Pancreas (tissue), 10 donors: ENCODE results near the gene VASH1. TPM values are rescaled to one million over a fixed set of nuclear protein-coding genes. Genes with fewer than 3 reads are reported as not detected.
A peak's percentile ranks its signal among the peaks of the same experiment; 100 is the strongest.

Source experiments
- ATAC-seq, 4 donors: fragments of 200-7000 bp; cut with Tn5 transposase; one replicate each; pipeline versions ENCODE4 v1.8.0 to v1.9.1; 2020; ENCODE audit warnings: mild to moderate bottlenecking in 4 of 4, moderate library complexity in 4 of 4
- DNase-seq, 6 donors: peaks; one replicate each; pipeline ENCODE4 v3.0.0-alpha.2; 2020
- FAIRE-seq: peaks from 2 replicates; lab custom pipeline; 2012; peaks lifted over from hg19 to GRCh38; lab: Jason Lieb, UNC
- H3K27ac ChIP-seq, 4 donors: fragments of 200-600 bp; sonication (generic); 1 replicate in 3 of 4; 2 replicates in 1 of 4; pipeline versions ENCODE4 v1.5.0 to v1.8.0; 2020
- H3K27me3 ChIP-seq, 4 donors: fragments of 200-600 bp; one replicate each; pipeline ENCODE4 v1.8.0; 2021
- H3K36me3 ChIP-seq, 3 donors: fragments of 200-600 bp; sonication (generic) in 1 of 3; one replicate each; pipeline versions ENCODE4 v1.5.0 to v1.8.0; 2020 to 2021
- H3K4me1 ChIP-seq, 3 donors: fragments of 200-600 bp; one replicate each; pipeline ENCODE4 v1.8.0; 2021
- H3K4me3 ChIP-seq, 4 donors: fragments of 200-600 bp; sonication (generic) in 2 of 4; one replicate each; pipeline versions ENCODE4 v1.5.0 to v1.8.0; 2020 to 2021
- H3K9me3 ChIP-seq, 4 donors: fragments of 200-600 bp; one replicate each; pipeline ENCODE4 v1.8.0; 2021
- WGBS, 2 donors: extraction: QIAGEN DNeasy Blood & Tissue Kit; methylation state at CpG; one replicate each; pipeline ENCODE4 v1.1.7; 2013; 5-methylcytosine and 5-hydroxymethylcytosine counted together
- intact Hi-C, 3 donors: fragments of 100-400 bp; cut with DNase I; formaldehyde crosslinking; loops; one replicate each; pipeline versions ENCODE4 v1.11.1 to v1.14.2; 2022
- polyA plus RNA-seq, 2 donors: library from polyadenylated mRNA; stranded (reverse); fragments of 200-250 nt; gene quantifications; one replicate each; pipeline ENCODE4 v1.2.3, GENCODE V29; 2013
- total RNA-seq, 6 donors: library from RNA; stranded (reverse); fragmentation: NEBNext Ultra II Directional in 4 of 6; extraction: Animal tissue kit (Norgen Biotek cat#: 25700) in 4 of 6; gene quantifications; one replicate each; pipeline versions ENCODE4 v1.2.1 to v1.2.4, GENCODE V29; 2021 to 2023
- TF ChIP-seq, protein P1 (sequence below), 4 donors: fragments of 200-600 bp; sonication (generic) in 3 of 4; IDR thresholded peaks; one replicate each; pipeline versions ENCODE4 v1.5.0 to v1.8.0; 2021; ENCODE audit warnings: antibody characterized with exemption in 4 of 4
- donor health status: healthy with polysubstance abuse.
- donor health status: DM: no; HTN: no; CAD: no; lungs with moderate emphysema.
- donor health status: DM: no; HTN: no; CAD: no.
- donor health status: control.
- donor health status: control.
- donor health status: Bipolar disorder and iron deficiency.
- donor health status: DM: yes; HTN: yes; CAD: no.
- donor health status: DM: no; HTN: no; CAD: no.
- donor health status: DM: no; HTN: no; CAD: no.
- donor health status: DM: yes; HTN: yes; CAD: no.

Gene VASH1
- total RNA-seq, result 10 to 100 TPM in 1 of 6 donors, 1 to 10 TPM in 5; 1.6 to 15.0 (median 2.6) TPM
- polyA plus RNA-seq, result 1 to 10 TPM; 6.0 to 7.5 TPM

DNA sequence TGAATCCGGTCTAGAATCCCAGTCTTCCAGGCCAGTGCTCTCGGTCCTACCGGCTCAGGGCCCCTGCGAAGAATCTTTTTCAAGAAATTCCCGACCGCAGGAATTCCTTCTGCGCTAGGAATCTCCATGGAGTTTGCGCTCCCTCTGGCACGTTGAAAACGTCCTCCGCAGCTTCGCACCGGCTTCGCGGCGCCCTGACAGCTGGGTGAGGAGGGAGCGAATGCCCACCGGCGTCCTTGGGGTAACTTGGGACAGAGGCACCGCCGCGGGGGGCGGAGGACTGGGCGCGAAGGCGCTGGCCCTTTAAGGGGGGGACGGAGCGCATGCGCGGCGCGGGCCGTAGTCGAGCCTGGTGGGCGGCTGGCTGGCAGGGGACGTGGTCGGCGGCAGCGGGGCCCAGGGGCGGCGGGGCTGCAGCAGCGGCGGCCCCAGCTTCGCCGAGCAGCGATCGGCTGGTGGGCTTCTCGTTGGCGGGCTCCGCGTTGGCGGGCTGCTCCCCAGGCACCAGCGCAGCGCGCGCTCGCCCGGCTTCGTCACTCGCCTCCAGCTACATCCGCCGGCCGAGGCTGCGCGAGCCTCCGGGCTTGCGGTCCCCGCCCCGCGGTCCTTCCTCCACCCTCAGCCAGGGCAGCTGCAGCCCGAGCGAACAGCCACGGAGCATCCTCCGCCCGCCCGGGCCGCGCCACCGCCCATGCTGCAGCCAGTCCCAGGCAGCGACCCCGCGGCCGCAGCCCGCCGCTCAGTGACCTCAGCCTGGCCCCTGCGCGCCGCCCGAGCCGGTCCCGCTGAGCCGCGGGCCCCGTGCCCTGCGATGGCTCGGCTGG lies at the start of gene VASH1:
TSS of gene VASH1 (plus strand) at position 333 of the 824 bp plus-strand sequence. CDS start 1,354 bp downstream, outside the sequence.
- TF ChIP-seq, protein P1, sequence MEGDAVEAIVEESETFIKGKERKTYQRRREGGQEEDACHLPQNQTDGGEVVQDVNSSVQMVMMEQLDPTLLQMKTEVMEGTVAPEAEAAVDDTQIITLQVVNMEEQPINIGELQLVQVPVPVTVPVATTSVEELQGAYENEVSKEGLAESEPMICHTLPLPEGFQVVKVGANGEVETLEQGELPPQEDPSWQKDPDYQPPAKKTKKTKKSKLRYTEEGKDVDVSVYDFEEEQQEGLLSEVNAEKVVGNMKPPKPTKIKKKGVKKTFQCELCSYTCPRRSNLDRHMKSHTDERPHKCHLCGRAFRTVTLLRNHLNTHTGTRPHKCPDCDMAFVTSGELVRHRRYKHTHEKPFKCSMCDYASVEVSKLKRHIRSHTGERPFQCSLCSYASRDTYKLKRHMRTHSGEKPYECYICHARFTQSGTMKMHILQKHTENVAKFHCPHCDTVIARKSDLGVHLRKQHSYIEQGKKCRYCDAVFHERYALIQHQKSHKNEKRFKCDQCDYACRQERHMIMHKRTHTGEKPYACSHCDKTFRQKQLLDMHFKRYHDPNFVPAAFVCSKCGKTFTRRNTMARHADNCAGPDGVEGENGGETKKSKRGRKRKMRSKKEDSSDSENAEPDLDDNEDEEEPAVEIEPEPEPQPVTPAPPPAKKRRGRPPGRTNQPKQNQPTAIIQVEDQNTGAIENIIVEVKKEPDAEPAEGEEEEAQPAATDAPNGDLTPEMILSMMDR (IDR thresholded peaks at IDR 0.05), result no peak
- peak; percentile 61 to 85 (median 77) for ATAC-seq
- H3K27me3 ChIP-seq, result no peaks in the 10 kb centered on the region
- 1% methylated on average over 62 to 96 of the region's 96 CpGs for WGBS, 2 donors
- DNase-seq, result peak in 4 of 6 donors; percentile 48 to 84 (median 64)
- H3K9me3 ChIP-seq, result no peaks in the 10 kb centered on the region
- peak within 1 kb of the TSS in 3 of 4 donors; percentile 26 to 50 (median 33) for H3K27ac ChIP-seq
- FAIRE-seq, result no peak
- intact Hi-C loops, result no loop called here
- H3K36me3 ChIP-seq, result no peaks in the 10 kb centered on the region
- H3K4me3 ChIP-seq, result peak within 1 kb of the TSS; percentile 52 to 85 (median 82)
- H3K4me1 ChIP-seq, result peaks cover 0 to 3% (median 0%) of the 10 kb centered on the region in 3 donors

DNA sequence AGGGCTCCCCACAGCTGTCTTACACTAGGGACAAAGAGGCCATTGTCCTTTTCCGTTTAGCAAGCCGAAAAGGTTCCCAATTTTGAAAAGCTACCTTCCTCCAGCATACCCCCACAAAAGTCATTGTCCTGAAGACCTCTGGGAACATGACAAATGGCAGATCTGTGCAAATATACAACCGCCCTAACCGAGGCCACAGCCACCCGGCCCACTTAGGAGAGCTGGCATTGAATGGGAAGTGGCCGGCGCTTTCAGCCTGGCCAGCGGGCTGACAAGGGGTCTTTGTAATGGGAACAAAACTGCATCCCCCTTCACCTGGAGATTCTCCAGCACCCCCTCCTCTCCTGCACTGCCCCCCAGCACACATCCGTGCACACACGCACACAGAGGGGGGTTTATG lies 48.1 kb upstream of the VASH1 start:
- ATAC-seq, result no peak
- 64 to 73% methylated on average over 10 of the region's 10 CpGs for WGBS, 2 donors
- DNase-seq, result no peak

DNA sequence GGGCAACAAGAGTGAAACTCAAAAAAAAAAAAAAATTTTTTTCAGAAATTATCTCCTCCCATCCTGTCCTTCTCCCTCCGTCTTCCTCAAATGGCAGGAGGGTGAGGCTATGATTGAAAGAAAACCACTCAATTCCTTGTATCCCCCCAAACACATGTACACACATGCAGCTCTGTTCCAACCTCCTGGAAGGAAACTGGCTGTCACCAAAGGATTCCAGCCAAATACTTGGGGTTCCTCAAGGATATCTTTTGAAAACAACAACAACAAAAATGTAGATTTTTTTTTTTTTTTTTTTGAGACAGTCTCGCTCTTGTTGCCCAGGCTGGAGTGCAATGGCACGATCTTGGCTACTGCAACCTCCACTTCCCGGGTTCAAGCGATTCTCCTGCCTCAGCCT lies 46.8 kb upstream of the VASH1 start:
- intact Hi-C loops, result loop anchor here in 1 of 3 donors (10.0 kb wide), 1 partner anchor 60 kb away; no protein-coding TSS in a partner anchor
- Histone ChIP-seq H3K4me3 (no peak overlapping the region), H3K9me3 (no peaks in the 10 kb centered on the region), H3K27ac (no peak overlapping the region), H3K36me3 (no peaks in the 10 kb centered on the region), H3K27me3 (no peaks in the 10 kb centered on the region), H3K4me1 (no peaks in the 10 kb centered on the region)
- FAIRE-seq (no peak), ATAC-seq (no peak), DNase-seq (no peak)
- 85 to 96% methylated on average over 5 of the region's 5 CpGs for WGBS, 2 donors
- TF ChIP-seq, protein P1 (IDR thresholded peaks at IDR 0.05), result no peak

More for the DNA sequence above, 48.1 kb upstream of the VASH1 start:
- no peak for FAIRE-seq
- Histone ChIP-seq H3K4me1 (no peaks in the 10 kb centered on the region), H3K27me3 (no peaks in the 10 kb centered on the region), H3K36me3 (no peaks in the 10 kb centered on the region), H3K27ac (no peak overlapping the region), H3K4me3 (no peak overlapping the region), H3K9me3 (no peaks in the 10 kb centered on the region)
- TF ChIP-seq, protein P1 (IDR thresholded peaks at IDR 0.05), result no peak
- intact Hi-C loops, result loop anchor here in 1 of 3 donors (10.0 kb wide), 1 partner anchor 62 kb away; no protein-coding TSS in a partner anchor

DNA sequence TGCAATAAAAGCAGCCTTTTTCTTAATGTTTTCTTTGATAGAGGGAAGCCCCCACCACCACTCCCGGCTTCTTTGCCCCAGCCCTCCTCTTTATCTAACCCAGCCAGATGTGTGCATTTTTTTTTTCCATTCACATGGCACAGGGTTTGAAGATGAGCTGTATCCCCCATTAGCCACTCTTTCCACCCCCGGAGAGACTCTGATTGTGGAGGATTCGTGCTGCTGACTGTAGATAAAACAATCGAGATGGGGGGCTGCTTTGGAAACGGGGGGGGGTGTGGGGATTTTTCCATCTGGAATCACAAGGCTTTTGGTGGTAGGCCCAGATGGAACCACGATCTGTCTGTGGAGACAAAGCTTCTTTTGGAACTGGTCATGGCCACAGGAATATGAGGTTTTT lies 46.2 kb upstream of the VASH1 start:
- TF ChIP-seq, protein P1 (IDR thresholded peaks at IDR 0.05), result no peak
- no peak overlapping the region for H3K27ac ChIP-seq
- intact Hi-C loops, result loop anchor here in 1 of 3 donors (10.0 kb wide), 1 partner anchor 60 kb away; no protein-coding TSS in a partner anchor
- no peak overlapping the region for H3K4me3 ChIP-seq
- no peaks in the 10 kb centered on the region for H3K36me3 ChIP-seq
- no peak for ATAC-seq
- H3K27me3 ChIP-seq, result no peaks in the 10 kb centered on the region
- FAIRE-seq, result no peak
- no peak for DNase-seq
- 52 to 56% methylated on average over 6 of the region's 6 CpGs for WGBS, 2 donors
- no peaks in the 10 kb centered on the region for H3K9me3 ChIP-seq
- no peaks in the 10 kb centered on the region for H3K4me1 ChIP-seq
